Measurements from ENCODE around the gene PLEKHG2. TPM values are rescaled to one million over a fixed set of nuclear protein-coding genes. Genes with fewer than 3 reads are reported as not detected.

Gene PLEKHG2
- total RNA-seq, 4 donors from 2014 or later, result 6.4 to 29.9 (median 7.7) TPM

- peaks cover 39% of the 10 kb centered on the region for H3K36me3 ChIP-seq
- no peak for DNase-seq (ENCODE audit: low spot score in 2 of 2)
- TF ChIP-seq CTCF (IDR thresholded peaks at IDR 0.05) (no peak), EP300 (IDR thresholded peaks at IDR 0.05) (no peak), POLR2AphosphoS5 (IDR thresholded peaks at IDR 0.05) (no peak), POLR2A (IDR thresholded peaks at IDR 0.05) (no peak)
- no peak overlapping the region for H3K27ac ChIP-seq
- H3K9me3 ChIP-seq, result no peaks in the 10 kb centered on the region
- no peak overlapping the region for H3K4me3 ChIP-seq
- peaks cover 37% of the 10 kb centered on the region for H3K4me1 ChIP-seq
- H3K27me3 ChIP-seq, result no peaks in the 10 kb centered on the region
- 81% methylated on average over 2 of the region's 2 CpGs for WGBS
Measured at GRCh38 chr19:39369200-39369599, 43.3 kb upstream of the PLEKHG2 start.

GRCh38 chr19:39370735-39371134 lies 41.7 kb upstream of the PLEKHG2 start:
- TF ChIP-seq POLR2A (IDR thresholded peaks at IDR 0.05), result no peak
- TF ChIP-seq CTCF (IDR thresholded peaks at IDR 0.05), result no peak
- TF ChIP-seq POLR2AphosphoS5 (IDR thresholded peaks at IDR 0.05), result no peak
- no peak for TF ChIP-seq EP300 (IDR thresholded peaks at IDR 0.05)
- Histone ChIP-seq H3K4me1 (peaks cover 29% of the 10 kb centered on the region), H3K4me3 (no peak overlapping the region), H3K27ac (peak overlapping the region; percentile 86), H3K9me3 (no peaks in the 10 kb centered on the region), H3K27me3 (no peaks in the 10 kb centered on the region), H3K36me3 (peaks cover 43% of the 10 kb centered on the region)
- 83% methylated on average over 5 of the region's 5 CpGs for WGBS
- no peak for DNase-seq (ENCODE audit: low spot score in 2 of 2)

- WGBS, result 45% methylated on average over 8 of the region's 8 CpGs
- H3K27me3 ChIP-seq, result no peaks in the 10 kb centered on the region
- H3K36me3 ChIP-seq, result peaks cover 54% of the 10 kb centered on the region
- TF ChIP-seq POLR2AphosphoS5 (IDR thresholded peaks at IDR 0.05), result peak in 1 of 3 donors; percentile 45
- TF ChIP-seq POLR2A (IDR thresholded peaks at IDR 0.05), result no peak
- TF ChIP-seq CTCF (IDR thresholded peaks at IDR 0.05), result no peak
- TF ChIP-seq EP300 (IDR thresholded peaks at IDR 0.05), result no peak
- no peaks in the 10 kb centered on the region for H3K9me3 ChIP-seq
- peak; percentile 88 to 93 for DNase-seq (ENCODE audit: low spot score in 2 of 2)
- H3K27ac ChIP-seq, result peak overlapping the region; percentile 86
- H3K4me3 ChIP-seq, result no peak overlapping the region
- H3K4me1 ChIP-seq, result peaks cover 29% of the 10 kb centered on the region
Measured at GRCh38 chr19:39372047-39372802, 40.2 kb upstream of the PLEKHG2 start.

GRCh38 chr19:39372941-39373340 lies 39.5 kb upstream of the PLEKHG2 start:
- Histone ChIP-seq H3K9me3 (no peaks in the 10 kb centered on the region), H3K4me3 (no peak overlapping the region), H3K27me3 (no peaks in the 10 kb centered on the region), H3K36me3 (peaks cover 61% of the 10 kb centered on the region), H3K27ac (peak overlapping the region; percentile 86), H3K4me1 (peaks cover 29% of the 10 kb centered on the region)
- TF ChIP-seq POLR2A (IDR thresholded peaks at IDR 0.05) (no peak), EP300 (IDR thresholded peaks at IDR 0.05) (no peak), CTCF (IDR thresholded peaks at IDR 0.05) (no peak), POLR2AphosphoS5 (IDR thresholded peaks at IDR 0.05) (no peak)
- DNase-seq (ENCODE audit: low spot score in 2 of 2), result no peak
- 14% methylated on average over 2 of the region's 2 CpGs for WGBS

- H3K4me3 ChIP-seq, result no peak overlapping the region
- H3K9me3 ChIP-seq, result no peaks in the 10 kb centered on the region
- DNase-seq (ENCODE audit: low spot score in 2 of 2), result no peak
- peaks cover 29% of the 10 kb centered on the region for H3K4me1 ChIP-seq
- TF ChIP-seq POLR2A (IDR thresholded peaks at IDR 0.05), result no peak
- no peak for TF ChIP-seq EP300 (IDR thresholded peaks at IDR 0.05)
- TF ChIP-seq CTCF (IDR thresholded peaks at IDR 0.05), result no peak
- H3K36me3 ChIP-seq, result peaks cover 69% of the 10 kb centered on the region
- no peak overlapping the region for H3K27ac ChIP-seq
- no peaks in the 10 kb centered on the region for H3K27me3 ChIP-seq
Measured at GRCh38 chr19:39375929-39376328, 36.5 kb upstream of the PLEKHG2 start.
